HepG2 (cell line): ENCODE data around the gene STIMATE. TPM values are rescaled to one million over a fixed set of nuclear protein-coding genes. Genes with fewer than 3 reads are reported as not detected.

Experiments used
- ARNT2 ChIP-seq: sonication (generic); formaldehyde crosslinking; IDR thresholded peaks from 2 replicates; pipeline ENCODE4 v1.8.0; 2022; ENCODE audit warnings: mild to moderate bottlenecking, low read depth, missing genetic modification reagents, moderate library complexity
- CEBPB ChIP-seq: IDR thresholded peaks from 2 replicates; pipeline ENCODE4 v1.6.1; 2011; ENCODE audit warnings: low read depth, low read length, improper control_type of control experiment, borderline replicate concordance
- CREM ChIP-seq, 2 experiments: sonication (generic) in 1 of 2; formaldehyde crosslinking in 1 of 2; IDR thresholded peaks; 2 replicates each; pipeline versions ENCODE4 v1.4.0 to v1.6.1; 2016 to 2020; ENCODE audit warnings: antibody characterized with exemption in 1 of 2, mild to moderate bottlenecking in 1 of 2, missing genetic modification reagents in 1 of 2
- FOXO1 ChIP-seq: sonication (generic); formaldehyde crosslinking; IDR thresholded peaks from 2 replicates; pipeline ENCODE4 v1.4.0; 2020; ENCODE audit warnings: missing genetic modification reagents
- HNF1A ChIP-seq, 2 experiments: sonication (generic) in 1 of 2; formaldehyde crosslinking in 1 of 2; IDR thresholded peaks; 2 replicates each; pipeline versions ENCODE4 v1.4.0 to v1.6.1; 2016 to 2020; ENCODE audit warnings: borderline replicate concordance in 1 of 2, low read depth in 1 of 2, mild to moderate bottlenecking in 1 of 2, missing genetic modification reagents in 1 of 2
- NCOA2 ChIP-seq: sonication (generic); formaldehyde crosslinking; IDR thresholded peaks from 2 replicates; pipeline ENCODE4 v1.8.0; 2022; ENCODE audit warnings: inconsistent platforms
- NR2F6 ChIP-seq, 2 experiments: IDR thresholded peaks; 2 replicates each; pipeline ENCODE4 v1.6.1; 2016; ENCODE audit warnings: antibody characterized with exemption in 1 of 2, mild to moderate bottlenecking in 1 of 2
- POGZ ChIP-seq: sonication (generic); formaldehyde crosslinking; IDR thresholded peaks from 2 replicates; pipeline ENCODE4 v1.4.0; 2020; ENCODE audit warnings: mild to moderate bottlenecking, missing genetic modification reagents
- SAP130 ChIP-seq: IDR thresholded peaks from 2 replicates; pipeline ENCODE4 v1.6.1; 2016; ENCODE audit warnings: low read depth
- SMC3 ChIP-seq: IDR thresholded peaks from 2 replicates; pipeline ENCODE4 v1.6.1; 2011; ENCODE audit warnings: low read length, improper control_type of control experiment
- ZGPAT ChIP-seq: IDR thresholded peaks from 2 replicates; pipeline ENCODE4 v1.6.1; 2016; ENCODE audit warnings: mild to moderate bottlenecking
- ZNF350 ChIP-seq: sonication (generic); formaldehyde crosslinking; IDR thresholded peaks from 2 replicates; pipeline ENCODE4 v1.4.0; 2020; ENCODE audit warnings: mild to moderate bottlenecking, low read depth, missing genetic modification reagents, borderline replicate concordance
- ZNF639 ChIP-seq: conservative IDR thresholded peaks from 2 replicates; pipeline ENCODE4 v1.6.1; 2018; ENCODE audit warnings: missing genetic modification reagents
- polyA plus RNA-seq, 8 experiments: library from polyadenylated mRNA; depleted of rRNA in 3 of 8; stranded (reverse) in 7 of 8; unstranded in 1 of 8; fragments of >200 nt; fragmentation: Illumina TruSeq in 4 of 8; extraction: Trizol in 4 of 8; gene quantifications; 2 replicates each; pipeline versions ENCODE4 v1.2.1 to v1.2.3, GENCODE V29; 2011 to 2016; ENCODE audit warnings: low read depth in 4 of 8, missing spikeins in 1 of 8, mixed read lengths in 1 of 8; ENCODE audit not compliant: insufficient read depth in 1 of 8
- total RNA-seq, 5 experiments: library from RNA; depleted of rRNA; stranded (reverse); fragments of >200 nt; fragmentation: Illumina TruSeq; extraction: Trizol; gene quantifications; 2 replicates each; pipeline ENCODE4 v1.2.3, GENCODE V29; 2016; ENCODE audit warnings: low read depth in 1 of 5
- TF ChIP-seq, protein P1 (sequence below): sonication (generic); formaldehyde crosslinking; IDR thresholded peaks from 2 replicates; pipeline ENCODE4 v1.5.0; 2020; ENCODE audit warnings: mild to moderate bottlenecking, missing genetic modification reagents
- TF ChIP-seq, protein P2 (sequence below): sonication (generic); formaldehyde crosslinking; IDR thresholded peaks from 2 replicates; pipeline ENCODE4 v1.5.1; 2020; ENCODE audit warnings: mild to moderate bottlenecking, missing genetic modification reagents, moderate library complexity

STIMATE gene
- total and polyA plus RNA-seq, 2 of the 13 experiments (the other 11 are each of a cell fraction or from before 2014, with no cell fraction given) = 5.7 to 11.7 TPM

- peak; percentile 28; the same call in 1 of the 2 replicates for TF ChIP-seq FOXO1
- TF ChIP-seq ZGPAT (CRISPR knock-in tag) = peak; percentile 40; the same call in 1 of the 2 replicates
- TF ChIP-seq CEBPB = peak; percentile 86
- TF ChIP-seq, protein P1, sequence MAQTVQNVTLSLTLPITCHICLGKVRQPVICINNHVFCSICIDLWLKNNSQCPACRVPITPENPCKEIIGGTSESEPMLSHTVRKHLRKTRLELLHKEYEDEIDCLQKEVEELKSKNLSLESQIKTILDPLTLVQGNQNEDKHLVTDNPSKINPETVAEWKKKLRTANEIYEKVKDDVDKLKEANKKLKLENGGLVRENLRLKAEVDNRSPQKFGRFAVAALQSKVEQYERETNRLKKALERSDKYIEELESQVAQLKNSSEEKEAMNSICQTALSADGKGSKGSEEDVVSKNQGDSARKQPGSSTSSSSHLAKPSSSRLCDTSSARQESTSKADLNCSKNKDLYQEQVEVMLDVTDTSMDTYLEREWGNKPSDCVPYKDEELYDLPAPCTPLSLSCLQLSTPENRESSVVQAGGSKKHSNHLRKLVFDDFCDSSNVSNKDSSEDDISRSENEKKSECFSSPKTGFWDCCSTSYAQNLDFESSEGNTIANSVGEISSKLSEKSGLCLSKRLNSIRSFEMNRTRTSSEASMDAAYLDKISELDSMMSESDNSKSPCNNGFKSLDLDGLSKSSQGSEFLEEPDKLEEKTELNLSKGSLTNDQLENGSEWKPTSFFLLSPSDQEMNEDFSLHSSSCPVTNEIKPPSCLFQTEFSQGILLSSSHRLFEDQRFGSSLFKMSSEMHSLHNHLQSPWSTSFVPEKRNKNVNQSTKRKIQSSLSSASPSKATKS (CRISPR knock-in tag) = no peak
- TF ChIP-seq ZNF350 (CRISPR knock-in tag) = 0 out of 2 replicates have a peak, but pooled peaks have one; percentile 4
- 0 out of 2 replicates have a peak, but pooled peaks have one; percentile 31 for TF ChIP-seq NCOA2 (CRISPR knock-in tag)
- 0 out of 2 replicates have a peak, but pooled peaks have one; percentile 25 for TF ChIP-seq ZNF639
- TF ChIP-seq, protein P2, sequence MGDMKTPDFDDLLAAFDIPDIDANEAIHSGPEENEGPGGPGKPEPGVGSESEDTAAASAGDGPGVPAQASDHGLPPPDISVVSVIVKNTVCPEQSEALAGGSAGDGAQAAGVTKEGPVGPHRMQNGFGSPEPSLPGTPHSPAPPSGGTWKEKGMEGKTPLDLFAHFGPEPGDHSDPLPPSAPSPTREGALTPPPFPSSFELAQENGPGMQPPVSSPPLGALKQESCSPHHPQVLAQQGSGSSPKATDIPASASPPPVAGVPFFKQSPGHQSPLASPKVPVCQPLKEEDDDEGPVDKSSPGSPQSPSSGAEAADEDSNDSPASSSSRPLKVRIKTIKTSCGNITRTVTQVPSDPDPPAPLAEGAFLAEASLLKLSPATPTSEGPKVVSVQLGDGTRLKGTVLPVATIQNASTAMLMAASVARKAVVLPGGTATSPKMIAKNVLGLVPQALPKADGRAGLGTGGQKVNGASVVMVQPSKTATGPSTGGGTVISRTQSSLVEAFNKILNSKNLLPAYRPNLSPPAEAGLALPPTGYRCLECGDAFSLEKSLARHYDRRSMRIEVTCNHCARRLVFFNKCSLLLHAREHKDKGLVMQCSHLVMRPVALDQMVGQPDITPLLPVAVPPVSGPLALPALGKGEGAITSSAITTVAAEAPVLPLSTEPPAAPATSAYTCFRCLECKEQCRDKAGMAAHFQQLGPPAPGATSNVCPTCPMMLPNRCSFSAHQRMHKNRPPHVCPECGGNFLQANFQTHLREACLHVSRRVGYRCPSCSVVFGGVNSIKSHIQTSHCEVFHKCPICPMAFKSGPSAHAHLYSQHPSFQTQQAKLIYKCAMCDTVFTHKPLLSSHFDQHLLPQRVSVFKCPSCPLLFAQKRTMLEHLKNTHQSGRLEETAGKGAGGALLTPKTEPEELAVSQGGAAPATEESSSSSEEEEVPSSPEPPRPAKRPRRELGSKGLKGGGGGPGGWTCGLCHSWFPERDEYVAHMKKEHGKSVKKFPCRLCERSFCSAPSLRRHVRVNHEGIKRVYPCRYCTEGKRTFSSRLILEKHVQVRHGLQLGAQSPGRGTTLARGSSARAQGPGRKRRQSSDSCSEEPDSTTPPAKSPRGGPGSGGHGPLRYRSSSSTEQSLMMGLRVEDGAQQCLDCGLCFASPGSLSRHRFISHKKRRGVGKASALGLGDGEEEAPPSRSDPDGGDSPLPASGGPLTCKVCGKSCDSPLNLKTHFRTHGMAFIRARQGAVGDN = peak; percentile 17; the same call in 1 of the 2 replicates
- 0 out of 2 replicates have a peak, but pooled peaks have one; percentile 26 for TF ChIP-seq POGZ
- peak; percentile 67 for TF ChIP-seq SAP130 (CRISPR knock-in tag)
- TF ChIP-seq HNF1A (IDR thresholded peaks at IDR 0.05; ENCODE audit: low read depth) = no peak
- TF ChIP-seq HNF1A (CRISPR knock-in tag; IDR thresholded peaks at IDR 0.05; ENCODE audit: borderline replicate concordance) = peak; percentile 26; the same call in 1 of the 2 replicates
- no peak for TF ChIP-seq NR2F6 (IDR thresholded peaks at IDR 0.05)
- TF ChIP-seq NR2F6 (CRISPR knock-in tag; IDR thresholded peaks at IDR 0.05) = 0 out of 2 replicates have a peak, but pooled peaks have one; percentile 46
- TF ChIP-seq ARNT2 (CRISPR knock-in tag) = no peak
- TF ChIP-seq SMC3 = no peak
- TF ChIP-seq CREM (IDR thresholded peaks at IDR 0.05) = 0 out of 2 replicates have a peak, but pooled peaks have one; percentile 16
- TF ChIP-seq CREM (CRISPR knock-in tag; IDR thresholded peaks at IDR 0.05) = no peak
Measured at GRCh38 chr3:52845157-52845556, 52.2 kb downstream of the STIMATE start (continued).
